Activated CD4-positive, alpha-beta memory T cell treated with anti-CD3 and anti-CD28 coated beads, Interleukin-2, amount 10 ng/mL, durations not matched to agents 7 days and 5 days (primary cell): ENCODE results near the gene RGS6. TPM values are rescaled to one million over a fixed set of nuclear protein-coding genes. Genes with fewer than 3 reads are reported as not detected.

ENCODE experiments used
- CTCF ChIA-PET: fragments of 350-600 bp; sonication (Branson Sonifier 250); formaldehyde crosslinking; loops from one replicate; lab custom pipeline; 2021; ENCODE audit warnings: antibody characterized with exemption, inconsistent platforms; lab: Charles Lee
- POLR2A ChIA-PET: fragments of 350-600 bp; sonication (Branson Sonifier 250); formaldehyde crosslinking; loops from one replicate; lab custom pipeline; 2021; ENCODE audit warnings: antibody characterized with exemption; lab: Charles Lee
- DNase-seq: peaks from one replicate; pipeline ENCODE4 v3.0.0-alpha.2; 2020
- H3K27ac Mint-ChIP-seq: one replicate; pipeline ENCODE4 v1.8.0; 2021; ENCODE audit warnings: mild to moderate bottlenecking, mixed read lengths
- H3K27me3 Mint-ChIP-seq: one replicate; pipeline ENCODE4 v1.8.0; 2021; ENCODE audit warnings: mixed read lengths
- H3K36me3 Mint-ChIP-seq: one replicate; pipeline ENCODE4 v1.8.0; 2021; ENCODE audit warnings: low read depth, mixed read lengths
- H3K4me1 Mint-ChIP-seq: one replicate; pipeline ENCODE4 v1.8.0; 2021; ENCODE audit warnings: mixed read lengths
- H3K4me3 Mint-ChIP-seq: one replicate; pipeline ENCODE4 v1.8.0; 2021; ENCODE audit warnings: mild to moderate bottlenecking, mixed read lengths
- H3K9me3 Mint-ChIP-seq: one replicate; pipeline ENCODE4 v1.8.0; 2021; ENCODE audit warnings: mixed read lengths
- total RNA-seq, 2 experiments: library from RNA; stranded (reverse); gene quantifications; one replicate each; pipeline ENCODE4 v1.2.3, GENCODE V29; 2021

Gene RGS6
- total RNA-seq, 2 experiments from 2014 or later, result 2.0 to 3.1 TPM

- ChIA-PET CTCF (no interaction called here), POLR2A (no interaction called here)
- Mint-ChIP-seq H3K36me3 (no peaks in the 10 kb centered on the region), H3K4me1 (no peaks in the 10 kb centered on the region), H3K27me3 (peaks cover 8% of the 10 kb centered on the region), H3K27ac (no peak overlapping the region), H3K9me3 (peaks cover 8% of the 10 kb centered on the region), H3K4me3 (no peak overlapping the region)
- DNase-seq, result no peak
These were observed 284.9 kb downstream of the RGS6 start for GRCh38 chr14:72217135-72217534.

- ChIA-PET POLR2A (no interaction called here), CTCF (no interaction called here)
- Mint-ChIP-seq H3K9me3 (peaks cover 8% of the 10 kb centered on the region), H3K36me3 (no peaks in the 10 kb centered on the region), H3K27ac (no peak overlapping the region), H3K4me3 (no peak overlapping the region), H3K4me1 (no peaks in the 10 kb centered on the region), H3K27me3 (peaks cover 8% of the 10 kb centered on the region)
- DNase-seq, result no peak
These were observed 289.8 kb downstream of the RGS6 start for GRCh38 chr14:72222046-72222445.

GRCh38 chr14:72236629-72237028 is 304.4 kb downstream of the RGS6 start:
- Mint-ChIP-seq H3K36me3 (no peaks in the 10 kb centered on the region), H3K9me3 (no peaks in the 10 kb centered on the region), H3K27ac (no peak overlapping the region), H3K27me3 (peaks cover 13% of the 10 kb centered on the region), H3K4me1 (no peaks in the 10 kb centered on the region), H3K4me3 (no peak overlapping the region)
- ChIA-PET POLR2A (no interaction called here), CTCF (no interaction called here)
- DNase-seq, result no peak

- DNase-seq, result no peak
- no peak overlapping the region for H3K27ac Mint-ChIP-seq
These were observed 305.8 kb downstream of the RGS6 start for GRCh38 chr14:72237722-72238666.

GRCh38 chr14:72243309-72244293 is 311.4 kb downstream of the RGS6 start:
- H3K9me3 Mint-ChIP-seq, result no peaks in the 10 kb centered on the region
- no peak overlapping the region for H3K4me3 Mint-ChIP-seq
- ChIA-PET CTCF (no interaction called here), POLR2A (no interaction called here)
- no peak for DNase-seq
- no peaks in the 10 kb centered on the region for H3K4me1 Mint-ChIP-seq
- H3K36me3 Mint-ChIP-seq, result no peaks in the 10 kb centered on the region
- H3K27ac Mint-ChIP-seq, result no peak overlapping the region
- peaks cover 20% of the 10 kb centered on the region for H3K27me3 Mint-ChIP-seq

More at GRCh38 chr14:72237722-72238666, 305.8 kb downstream of the RGS6 start:
- ChIA-PET CTCF (no interaction called here), POLR2A (interaction anchor here (1.5 kb wide), 1 partner anchor 9 kb away, joined by 3 read pairs; no protein-coding TSS in a partner anchor)
- Mint-ChIP-seq H3K36me3 (no peaks in the 10 kb centered on the region), H3K9me3 (no peaks in the 10 kb centered on the region), H3K4me3 (no peak overlapping the region), H3K27me3 (peaks cover 16% of the 10 kb centered on the region), H3K4me1 (no peaks in the 10 kb centered on the region)

GRCh38 chr14:72247896-72248465 is 315.8 kb downstream of the RGS6 start:
- POLR2A ChIA-PET, result no interaction called here
- CTCF ChIA-PET, result no interaction called here
- no peaks in the 10 kb centered on the region for H3K36me3 Mint-ChIP-seq

GRCh38 chr14:72253503-72253902 is 321.3 kb downstream of the RGS6 start:
- no peak for DNase-seq
- H3K36me3 Mint-ChIP-seq, result no peaks in the 10 kb centered on the region
- H3K27me3 Mint-ChIP-seq, result peaks cover 5% of the 10 kb centered on the region
- ChIA-PET POLR2A (no interaction called here), CTCF (no interaction called here)
- no peak overlapping the region for H3K4me3 Mint-ChIP-seq
- peaks cover 7% of the 10 kb centered on the region for H3K9me3 Mint-ChIP-seq
- no peak overlapping the region for H3K27ac Mint-ChIP-seq
- H3K4me1 Mint-ChIP-seq, result no peaks in the 10 kb centered on the region

More at GRCh38 chr14:72247896-72248465, 315.8 kb downstream of the RGS6 start:
- DNase-seq, result no peak
- no peak overlapping the region for H3K27ac Mint-ChIP-seq
- H3K27me3 Mint-ChIP-seq, result peaks cover 14% of the 10 kb centered on the region
- no peaks in the 10 kb centered on the region for H3K4me1 Mint-ChIP-seq
- peaks cover 2% of the 10 kb centered on the region for H3K9me3 Mint-ChIP-seq
- H3K4me3 Mint-ChIP-seq, result no peak overlapping the region

GRCh38 chr14:72254202-72254936 is 322.1 kb downstream of the RGS6 start:
- Mint-ChIP-seq H3K4me1 (no peaks in the 10 kb centered on the region), H3K9me3 (peaks cover 7% of the 10 kb centered on the region), H3K4me3 (no peak overlapping the region), H3K36me3 (no peaks in the 10 kb centered on the region), H3K27ac (no peak overlapping the region), H3K27me3 (peaks cover 5% of the 10 kb centered on the region)
- ChIA-PET CTCF (no interaction called here), POLR2A (no interaction called here)
- DNase-seq, result no peak

- H3K27me3 Mint-ChIP-seq, result peaks cover 5% of the 10 kb centered on the region
- no peaks in the 10 kb centered on the region for H3K4me1 Mint-ChIP-seq
- H3K4me3 Mint-ChIP-seq, result no peak overlapping the region
- H3K9me3 Mint-ChIP-seq, result peaks cover 6% of the 10 kb centered on the region
- H3K36me3 Mint-ChIP-seq, result no peaks in the 10 kb centered on the region
- CTCF ChIA-PET, result interaction anchor here (0.6 kb wide), 1 partner anchor 40 kb away, joined by 4 read pairs; no protein-coding TSS in a partner anchor
- no peak for DNase-seq
- H3K27ac Mint-ChIP-seq, result no peak overlapping the region
- POLR2A ChIA-PET, result no interaction called here
These were observed 322.8 kb downstream of the RGS6 start for GRCh38 chr14:72254937-72255472.

- Mint-ChIP-seq H3K4me3 (no peak overlapping the region), H3K36me3 (no peaks in the 10 kb centered on the region), H3K9me3 (peaks cover 7% of the 10 kb centered on the region), H3K27me3 (peaks cover 6% of the 10 kb centered on the region), H3K27ac (no peak overlapping the region), H3K4me1 (no peaks in the 10 kb centered on the region)
- ChIA-PET POLR2A (no interaction called here), CTCF (interaction anchor here (0.6 kb wide), 1 partner anchor 39 kb away, joined by 4 read pairs; no protein-coding TSS in a partner anchor)
- no peak for DNase-seq
These were observed 323.8 kb downstream of the RGS6 start for GRCh38 chr14:72256055-72256454.

GRCh38 chr14:72261068-72261467 is 328.8 kb downstream of the RGS6 start:
- H3K36me3 Mint-ChIP-seq, result no peaks in the 10 kb centered on the region
- H3K27ac Mint-ChIP-seq, result no peak overlapping the region
- no peak overlapping the region for H3K4me3 Mint-ChIP-seq
- peaks cover 6% of the 10 kb centered on the region for H3K9me3 Mint-ChIP-seq
- CTCF ChIA-PET, result no interaction called here
- peaks cover 5% of the 10 kb centered on the region for H3K27me3 Mint-ChIP-seq
- POLR2A ChIA-PET, result no interaction called here
- DNase-seq, result no peak
- no peaks in the 10 kb centered on the region for H3K4me1 Mint-ChIP-seq

- no peaks in the 10 kb centered on the region for H3K36me3 Mint-ChIP-seq
- DNase-seq, result no peak
- peaks cover 2% of the 10 kb centered on the region for H3K9me3 Mint-ChIP-seq
- ChIA-PET POLR2A (no interaction called here), CTCF (no interaction called here)
- peaks cover 3% of the 10 kb centered on the region for H3K27me3 Mint-ChIP-seq
- H3K4me1 Mint-ChIP-seq, result no peaks in the 10 kb centered on the region
- H3K27ac Mint-ChIP-seq, result no peak overlapping the region
- H3K4me3 Mint-ChIP-seq, result no peak overlapping the region
These were observed 330.5 kb downstream of the RGS6 start for GRCh38 chr14:72262771-72263170.
